ENCODE results near the gene TMEM214. TPM values are rescaled to one million over a fixed set of nuclear protein-coding genes. Genes with fewer than 3 reads are reported as not detected.
A peak's percentile ranks its signal among the peaks of the same experiment; 100 is the strongest.

Gene TMEM214
- total and polyA plus RNA-seq, 2 donors = 8.8 to 30.3 TPM

DNA sequence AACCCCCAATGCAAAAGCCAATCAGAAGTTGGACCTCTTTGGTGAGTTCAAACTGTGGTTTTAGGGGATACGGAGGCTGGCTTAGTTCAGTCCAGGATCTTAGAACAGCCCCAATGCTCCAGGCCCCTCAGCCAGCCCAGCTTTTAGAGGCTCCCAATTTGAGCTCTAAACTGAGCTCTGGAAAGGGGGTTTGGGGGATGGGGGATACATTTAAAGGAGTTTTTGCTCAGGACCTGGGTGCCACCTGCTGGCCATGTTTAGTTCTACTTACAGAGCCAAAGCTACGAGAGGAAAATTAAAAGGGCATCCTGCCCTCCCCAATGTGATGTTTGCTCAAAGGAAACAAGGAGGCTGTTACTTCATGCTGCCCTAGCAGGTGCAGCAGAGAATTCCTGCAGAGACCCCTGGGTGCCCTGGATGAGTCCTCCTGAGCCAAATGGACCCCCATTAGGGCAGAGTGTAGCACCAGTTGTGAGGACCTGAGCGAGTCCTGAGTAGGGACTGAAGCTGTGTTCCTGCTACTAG lies 15.9 kb upstream of the TMEM214 start:
- Histone ChIP-seq H3K36me3 (ENCODE audit: control insufficient read depth in 2 of 2, insufficient read depth in 2 of 2, low read length in 1 of 2) (no peaks in the 10 kb centered on the region), H3K27ac (ENCODE audit: low read depth in 1 of 2, low read length in 1 of 2) (no peak overlapping the region), H3K4me1 (ENCODE audit: control insufficient read depth in 2 of 2, insufficient read depth in 2 of 2, low read length in 2 of 2) (no peaks in the 10 kb centered on the region), H3K4me3 (ENCODE audit: low read length in 2 of 2) (no peak overlapping the region), H3K9me3 (ENCODE audit: control insufficient read depth in 2 of 2, insufficient read depth in 1 of 2, low read length in 1 of 2) (no peaks in the 10 kb centered on the region), H3K27me3 (ENCODE audit: control insufficient read depth in 2 of 2, insufficient read depth in 1 of 2, low read length in 1 of 2) (peaks cover 0 to 4% of the 10 kb centered on the region in 2 donors)
- WGBS = 67% methylated on average over 3 of the region's 3 CpGs
- DNase-seq (ENCODE audit: low read depth in 6 of 9, low spot score in 9 of 9) = peak in 5 of 9 donors; percentile 27 to 65 (median 39)

DNA sequence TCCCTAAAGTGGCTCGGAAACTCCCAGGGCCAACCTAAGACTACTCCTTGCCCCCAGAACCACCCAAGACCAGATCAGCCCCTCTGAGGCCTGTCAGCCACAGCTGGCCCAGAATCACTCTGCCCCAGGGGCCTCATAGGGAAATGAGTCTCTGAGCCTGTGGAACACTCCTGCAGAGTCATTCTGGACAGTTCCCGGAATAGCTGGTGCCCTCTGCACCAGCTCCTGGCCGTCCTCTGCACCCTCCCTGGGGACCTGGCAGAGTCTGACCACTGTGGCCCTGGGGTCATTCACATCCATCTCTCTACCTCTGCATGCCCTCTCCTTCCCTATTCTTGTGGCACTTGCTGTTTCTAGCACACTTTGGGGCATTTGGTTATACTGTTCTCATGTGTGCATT lies 14.6 kb upstream of the TMEM214 start:
- Histone ChIP-seq H3K27ac (ENCODE audit: low read depth in 1 of 2, low read length in 1 of 2) (no peak overlapping the region), H3K4me1 (ENCODE audit: control insufficient read depth in 2 of 2, insufficient read depth in 2 of 2, low read length in 2 of 2) (no peaks in the 10 kb centered on the region), H3K9me3 (ENCODE audit: control insufficient read depth in 2 of 2, insufficient read depth in 1 of 2, low read length in 1 of 2) (no peaks in the 10 kb centered on the region), H3K27me3 (ENCODE audit: control insufficient read depth in 2 of 2, insufficient read depth in 1 of 2, low read length in 1 of 2) (peaks cover 0 to 3% of the 10 kb centered on the region in 2 donors), H3K4me3 (ENCODE audit: low read length in 2 of 2) (no peak overlapping the region), H3K36me3 (ENCODE audit: control insufficient read depth in 2 of 2, insufficient read depth in 2 of 2, low read length in 1 of 2) (no peaks in the 10 kb centered on the region)
- no peak for DNase-seq (ENCODE audit: low read depth in 6 of 9, low spot score in 9 of 9)
- whole genome bisulfite sequencing = 95% methylated on average over 3 of the region's 3 CpGs

DNA sequence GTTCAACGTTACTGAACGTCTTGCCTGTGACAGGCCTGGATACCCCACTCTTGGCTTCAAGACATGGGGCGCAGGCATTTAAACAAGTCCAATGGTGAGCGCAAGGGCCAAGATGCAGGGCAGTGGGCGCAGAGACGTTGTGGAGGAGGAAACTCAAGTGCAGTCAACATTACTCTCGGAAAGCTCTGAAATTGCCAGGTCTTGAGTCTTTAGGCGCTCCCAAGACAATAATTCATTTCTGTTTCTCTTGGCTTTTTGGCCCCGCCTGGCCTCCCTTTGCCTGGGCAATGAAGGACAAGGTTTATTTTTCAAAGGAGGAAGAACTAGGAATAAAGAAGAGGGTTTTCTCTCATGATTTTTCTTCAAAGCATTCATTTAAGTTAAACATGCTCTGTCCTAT lies 13.3 kb upstream of the TMEM214 start:
- H3K4me3 ChIP-seq (ENCODE audit: low read length in 2 of 2) = no peak overlapping the region
- 96% methylated on average over 9 of the region's 9 CpGs for WGBS
- peaks cover 0 to 3% of the 10 kb centered on the region in 2 donors for H3K27me3 ChIP-seq (ENCODE audit: control insufficient read depth in 2 of 2, insufficient read depth in 1 of 2, low read length in 1 of 2)
- H3K9me3 ChIP-seq (ENCODE audit: control insufficient read depth in 2 of 2, insufficient read depth in 1 of 2, low read length in 1 of 2) = no peaks in the 10 kb centered on the region
- H3K27ac ChIP-seq (ENCODE audit: low read depth in 1 of 2, low read length in 1 of 2) = no peak overlapping the region
- no peaks in the 10 kb centered on the region for H3K36me3 ChIP-seq (ENCODE audit: control insufficient read depth in 2 of 2, insufficient read depth in 2 of 2, low read length in 1 of 2)
- no peak for DNase-seq (ENCODE audit: low read depth in 6 of 9, low spot score in 9 of 9)
- H3K4me1 ChIP-seq (ENCODE audit: control insufficient read depth in 2 of 2, insufficient read depth in 2 of 2, low read length in 2 of 2) = no peaks in the 10 kb centered on the region

DNA sequence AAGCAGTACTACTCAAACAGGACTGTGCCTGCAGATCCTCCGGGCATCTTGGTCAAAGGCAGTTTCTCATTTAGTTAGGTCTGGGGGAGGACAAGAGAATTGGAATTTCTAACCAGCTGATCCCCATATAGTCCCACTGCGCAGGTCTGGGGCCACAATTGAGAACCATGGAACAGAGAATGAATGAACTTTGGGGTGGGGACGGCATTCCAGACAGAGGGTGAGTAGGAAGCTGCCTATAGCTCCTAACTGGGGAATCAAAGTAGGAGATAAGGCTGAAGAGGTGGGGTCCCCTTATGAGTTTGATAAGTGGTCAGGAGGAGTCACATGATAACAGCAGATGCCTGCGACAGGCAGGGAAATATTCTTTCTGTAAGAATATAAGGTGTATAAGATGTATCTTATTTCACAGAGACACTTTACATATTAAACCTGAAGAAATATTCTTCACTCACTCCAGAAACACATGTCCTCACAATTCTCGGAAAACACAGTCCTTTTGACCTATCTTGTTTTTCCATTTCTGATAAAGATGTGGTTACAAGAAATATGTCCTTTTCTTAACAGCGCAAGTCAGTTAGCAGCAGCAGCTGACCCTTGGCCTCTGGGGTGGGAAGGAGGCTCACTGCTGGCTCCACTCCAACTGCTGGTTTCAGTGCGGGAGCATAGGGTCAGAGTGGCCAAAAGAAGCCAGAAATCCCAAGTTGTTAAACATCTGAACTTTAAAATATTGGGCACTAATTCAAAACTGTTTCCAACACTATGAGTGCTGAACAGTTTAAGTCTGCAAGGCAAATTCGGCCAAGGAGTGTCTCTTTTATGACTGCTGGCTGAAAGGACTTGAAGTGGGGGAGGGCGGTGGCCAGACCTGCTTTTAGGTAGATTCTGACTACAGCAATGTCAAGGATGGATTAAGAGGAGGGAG lies 12.6 kb upstream of the TMEM214 start:
- Histone ChIP-seq H3K4me1 (ENCODE audit: control insufficient read depth in 2 of 2, insufficient read depth in 2 of 2, low read length in 2 of 2) (no peaks in the 10 kb centered on the region), H3K27ac (ENCODE audit: low read depth in 1 of 2, low read length in 1 of 2) (no peak overlapping the region)
- WGBS = 91% methylated on average over 9 of the region's 9 CpGs

DNA sequence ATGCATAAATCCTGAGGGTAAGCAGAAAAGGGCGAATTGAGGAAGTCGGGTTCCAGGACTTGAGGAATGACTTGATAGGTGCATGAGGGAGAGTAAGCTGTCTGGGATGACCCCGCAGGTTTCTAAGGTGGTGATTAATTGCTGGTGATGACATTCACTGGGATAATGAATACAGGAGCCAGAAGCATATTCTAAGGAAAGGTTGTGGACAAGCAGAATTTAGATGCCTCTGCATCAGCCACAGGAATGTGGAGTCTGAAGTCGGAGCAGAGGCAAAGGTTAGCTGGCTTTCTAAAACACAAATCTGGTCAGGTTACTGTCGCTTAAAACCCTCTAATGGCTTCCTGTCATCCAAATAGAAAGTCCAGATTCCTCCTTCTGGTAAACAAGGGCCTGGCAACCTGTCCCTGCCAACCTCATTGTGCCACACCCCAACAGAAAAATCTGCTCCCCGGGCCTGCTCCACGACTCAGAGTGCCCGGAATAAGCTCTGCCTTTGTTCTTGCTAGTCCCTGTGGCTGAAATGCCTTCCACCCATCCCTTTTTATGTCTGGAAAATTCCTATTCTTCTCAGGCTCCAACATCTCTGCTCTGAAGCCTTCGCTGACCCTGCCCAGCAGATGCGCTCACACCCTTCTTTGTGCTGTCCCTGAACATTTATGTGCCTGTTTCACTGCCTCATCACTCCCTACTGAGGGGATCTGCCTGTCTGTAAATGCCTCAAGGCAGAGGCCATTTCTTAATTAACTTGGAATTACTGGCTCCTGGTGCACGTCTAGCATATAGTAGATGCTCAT lies 11.3 kb upstream of the TMEM214 start:
- no peaks in the 10 kb centered on the region for H3K4me1 ChIP-seq (ENCODE audit: control insufficient read depth in 2 of 2, insufficient read depth in 2 of 2, low read length in 2 of 2)
- H3K36me3 ChIP-seq (ENCODE audit: control insufficient read depth in 2 of 2, insufficient read depth in 2 of 2, low read length in 1 of 2) = no peaks in the 10 kb centered on the region
- H3K27me3 ChIP-seq (ENCODE audit: control insufficient read depth in 2 of 2, insufficient read depth in 1 of 2, low read length in 1 of 2) = peaks cover 0 to 3% of the 10 kb centered on the region in 2 donors
- no peak overlapping the region for H3K27ac ChIP-seq (ENCODE audit: low read depth in 1 of 2, low read length in 1 of 2)
- DNase-seq (ENCODE audit: low read depth in 6 of 9, low spot score in 9 of 9) = no peak
- no peaks in the 10 kb centered on the region for H3K9me3 ChIP-seq (ENCODE audit: control insufficient read depth in 2 of 2, insufficient read depth in 1 of 2, low read length in 1 of 2)
- 93% methylated on average over 11 of the region's 11 CpGs for WGBS
- no peak overlapping the region for H3K4me3 ChIP-seq (ENCODE audit: low read length in 2 of 2)

More for the DNA sequence above, 12.6 kb upstream of the TMEM214 start:
- H3K36me3 ChIP-seq (ENCODE audit: control insufficient read depth in 2 of 2, insufficient read depth in 2 of 2, low read length in 1 of 2) = no peaks in the 10 kb centered on the region
- no peaks in the 10 kb centered on the region for H3K9me3 ChIP-seq (ENCODE audit: control insufficient read depth in 2 of 2, insufficient read depth in 1 of 2, low read length in 1 of 2)
- DNase-seq (ENCODE audit: low read depth in 6 of 9, low spot score in 9 of 9) = no peak
- no peak overlapping the region for H3K4me3 ChIP-seq (ENCODE audit: low read length in 2 of 2)
- H3K27me3 ChIP-seq (ENCODE audit: control insufficient read depth in 2 of 2, insufficient read depth in 1 of 2, low read length in 1 of 2) = peaks cover 0 to 3% of the 10 kb centered on the region in 2 donors

DNA sequence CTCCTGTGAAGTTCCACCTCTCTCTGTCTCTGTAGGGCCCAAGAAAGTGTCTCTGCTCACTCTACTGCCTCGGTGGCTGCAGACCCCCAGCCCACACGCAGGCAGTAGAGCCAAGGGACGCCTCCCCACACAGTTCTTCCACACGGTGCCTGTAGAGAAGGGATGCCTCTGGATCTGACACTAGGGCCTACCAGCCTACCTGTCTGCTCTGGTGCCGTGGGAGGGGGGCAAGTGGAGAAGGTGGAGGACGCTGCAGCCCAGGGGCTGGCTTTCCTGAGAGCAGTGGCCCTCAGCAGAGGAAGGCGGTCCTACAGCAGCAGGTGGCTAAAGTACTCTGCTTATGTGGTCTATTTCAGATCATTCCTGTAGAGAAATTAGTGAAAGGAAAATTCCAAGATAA lies 9.0 kb upstream of the TMEM214 start:
- Histone ChIP-seq H3K4me1 (ENCODE audit: control insufficient read depth in 2 of 2, insufficient read depth in 2 of 2, low read length in 2 of 2) (no peaks in the 10 kb centered on the region), H3K36me3 (ENCODE audit: control insufficient read depth in 2 of 2, insufficient read depth in 2 of 2, low read length in 1 of 2) (no peaks in the 10 kb centered on the region), H3K9me3 (ENCODE audit: control insufficient read depth in 2 of 2, insufficient read depth in 1 of 2, low read length in 1 of 2) (no peaks in the 10 kb centered on the region), H3K27ac (ENCODE audit: low read depth in 1 of 2, low read length in 1 of 2) (no peak overlapping the region), H3K4me3 (ENCODE audit: low read length in 2 of 2) (no peak overlapping the region), H3K27me3 (ENCODE audit: control insufficient read depth in 2 of 2, insufficient read depth in 1 of 2, low read length in 1 of 2) (peaks cover 0 to 3% of the 10 kb centered on the region in 2 donors)
- WGBS = 95% methylated on average over 7 of the region's 7 CpGs
- DNase-seq (ENCODE audit: low read depth in 6 of 9, low spot score in 9 of 9) = no peak

DNA sequence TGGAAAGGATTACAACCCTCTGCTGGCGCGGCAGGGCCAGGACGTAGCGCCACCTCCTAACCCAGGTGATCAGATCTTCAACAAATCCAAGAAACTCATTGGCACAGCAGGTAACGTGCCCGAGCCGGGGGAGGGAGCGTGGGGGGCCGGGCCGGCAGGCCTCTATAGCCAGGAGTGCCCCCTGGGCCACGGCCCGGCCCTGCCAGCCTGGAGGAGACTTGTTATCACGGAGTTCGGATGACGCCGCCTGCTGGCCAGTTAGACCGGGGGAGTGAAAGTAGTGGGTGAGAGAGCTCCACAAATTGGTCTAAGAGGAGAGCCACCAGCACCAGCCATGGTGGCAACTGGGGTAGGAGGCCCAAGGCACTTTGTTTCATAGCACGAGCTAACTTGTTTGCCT lies 8.6 kb upstream of the TMEM214 start:
- WGBS = 97% methylated on average over 18 of the region's 18 CpGs
- Histone ChIP-seq H3K27me3 (ENCODE audit: control insufficient read depth in 2 of 2, insufficient read depth in 1 of 2, low read length in 1 of 2) (peaks cover 0 to 3% of the 10 kb centered on the region in 2 donors), H3K4me1 (ENCODE audit: control insufficient read depth in 2 of 2, insufficient read depth in 2 of 2, low read length in 2 of 2) (no peaks in the 10 kb centered on the region), H3K36me3 (ENCODE audit: control insufficient read depth in 2 of 2, insufficient read depth in 2 of 2, low read length in 1 of 2) (no peaks in the 10 kb centered on the region), H3K9me3 (ENCODE audit: control insufficient read depth in 2 of 2, insufficient read depth in 1 of 2, low read length in 1 of 2) (no peaks in the 10 kb centered on the region), H3K4me3 (ENCODE audit: low read length in 2 of 2) (no peak overlapping the region), H3K27ac (ENCODE audit: low read depth in 1 of 2, low read length in 1 of 2) (no peak overlapping the region)
- DNase-seq (ENCODE audit: low read depth in 6 of 9, low spot score in 9 of 9) = no peak

DNA sequence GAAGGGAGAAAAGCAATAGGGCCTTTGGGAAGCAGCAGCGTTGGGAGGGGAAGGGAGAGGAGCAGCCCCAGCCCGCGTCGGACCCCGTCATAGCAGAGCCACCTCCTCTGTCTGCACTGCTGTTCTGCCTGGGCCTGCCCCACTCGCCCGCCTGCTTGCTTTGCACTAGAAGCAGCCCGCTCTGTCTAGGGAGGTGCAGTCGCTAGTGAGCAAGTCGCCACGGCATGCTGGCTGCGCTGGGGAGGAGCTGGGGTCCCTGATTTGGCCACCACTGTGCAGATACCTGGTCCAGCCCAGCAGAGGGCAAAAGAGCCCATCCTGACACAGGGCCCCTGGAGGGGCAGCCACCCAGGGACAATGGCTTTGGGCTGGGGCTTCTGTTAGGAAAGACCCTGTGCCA lies 8.0 kb upstream of the TMEM214 start:
- Histone ChIP-seq H3K36me3 (ENCODE audit: control insufficient read depth in 2 of 2, insufficient read depth in 2 of 2, low read length in 1 of 2) (no peaks in the 10 kb centered on the region), H3K27me3 (ENCODE audit: control insufficient read depth in 2 of 2, insufficient read depth in 1 of 2, low read length in 1 of 2) (no peaks in the 10 kb centered on the region), H3K27ac (ENCODE audit: low read depth in 1 of 2, low read length in 1 of 2) (no peak overlapping the region), H3K4me3 (ENCODE audit: low read length in 2 of 2) (no peak overlapping the region), H3K9me3 (ENCODE audit: control insufficient read depth in 2 of 2, insufficient read depth in 1 of 2, low read length in 1 of 2) (no peaks in the 10 kb centered on the region), H3K4me1 (ENCODE audit: control insufficient read depth in 2 of 2, insufficient read depth in 2 of 2, low read length in 2 of 2) (no peaks in the 10 kb centered on the region)
- WGBS = 94% methylated on average over 12 of the region's 12 CpGs
- no peak for DNase-seq (ENCODE audit: low read depth in 6 of 9, low spot score in 9 of 9)

DNA sequence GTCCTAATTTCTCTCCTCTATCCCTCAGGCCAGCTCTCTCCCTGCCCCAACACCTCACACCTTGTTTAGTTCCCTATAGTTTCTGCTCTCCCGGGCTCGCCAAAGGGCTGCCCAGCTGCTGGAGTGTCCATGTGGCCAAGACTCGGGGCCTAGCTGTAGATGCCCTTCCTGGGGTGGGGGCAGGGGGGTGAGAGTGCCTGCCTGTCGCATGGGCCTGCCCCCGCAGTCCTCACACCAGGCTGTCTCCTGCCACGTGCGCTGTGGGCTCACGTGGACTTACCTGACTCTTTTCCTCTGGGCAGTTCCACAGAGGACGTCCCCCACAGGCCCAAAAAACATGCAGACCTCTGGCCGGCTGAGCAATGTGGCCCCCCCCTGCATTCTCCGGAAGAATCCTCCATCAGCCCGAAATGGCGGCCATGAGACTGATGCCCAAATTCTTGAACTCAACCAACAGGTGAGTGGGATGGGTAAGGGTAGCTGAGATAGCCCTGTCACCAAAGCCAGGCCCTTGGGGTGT lies 7.4 kb upstream of the TMEM214 start:
- Histone ChIP-seq H3K4me1 (ENCODE audit: control insufficient read depth in 2 of 2, insufficient read depth in 2 of 2, low read length in 2 of 2) (no peaks in the 10 kb centered on the region), H3K36me3 (ENCODE audit: control insufficient read depth in 2 of 2, insufficient read depth in 2 of 2, low read length in 1 of 2) (no peaks in the 10 kb centered on the region), H3K27me3 (ENCODE audit: control insufficient read depth in 2 of 2, insufficient read depth in 1 of 2, low read length in 1 of 2) (no peaks in the 10 kb centered on the region), H3K4me3 (ENCODE audit: low read length in 2 of 2) (no peak overlapping the region), H3K9me3 (ENCODE audit: control insufficient read depth in 2 of 2, insufficient read depth in 1 of 2, low read length in 1 of 2) (no peaks in the 10 kb centered on the region), H3K27ac (ENCODE audit: low read depth in 1 of 2, low read length in 1 of 2) (no peak overlapping the region)
- no peak for DNase-seq (ENCODE audit: low read depth in 6 of 9, low spot score in 9 of 9)
- 96% methylated on average over 13 of the region's 13 CpGs for WGBS
